HepG2 (cell line): Measurements from ENCODE around the gene FAAP100. TPM values are rescaled to one million over a fixed set of nuclear protein-coding genes. Genes with fewer than 3 reads are reported as not detected.

ENCODE experiments used
- ELF1 ChIP-seq: sonication (generic); formaldehyde crosslinking; IDR thresholded peaks from 2 replicates; pipeline ENCODE4 v1.4.0; 2020; ENCODE audit warnings: missing genetic modification reagents
- FOXA3 ChIP-seq: IDR thresholded peaks from 2 replicates; pipeline ENCODE4 v1.6.1; 2016; ENCODE audit warnings: missing genetic modification reagents, missing compliant biosample characterization
- HNRNPLL ChIP-seq: fragments of 200-400 bp; formaldehyde crosslinking; IDR thresholded peaks from 2 replicates; pipeline ENCODE4 v1.6.1; 2017; ENCODE audit warnings: mild to moderate bottlenecking, low read depth, low read length; ENCODE audit not compliant: poor library complexity, severe bottlenecking
- MBD4 ChIP-seq: IDR thresholded peaks from 2 replicates; pipeline ENCODE4 v1.6.1; 2012; ENCODE audit warnings: low read length, inconsistent platforms, borderline replicate concordance
- MYC ChIP-seq: sonication (generic); formaldehyde crosslinking; IDR thresholded peaks from 2 replicates; pipeline ENCODE4 v1.9.0; 2021; ENCODE audit warnings: missing genetic modification reagents, borderline replicate concordance
- REXO4 ChIP-seq: sonication (generic); formaldehyde crosslinking; IDR thresholded peaks from 2 replicates; pipeline ENCODE4 v1.8.0; 2022; ENCODE audit warnings: missing genetic modification reagents, mild to moderate bottlenecking, borderline replicate concordance
- RFX3 ChIP-seq: IDR thresholded peaks from 2 replicates; pipeline ENCODE4 v1.6.1; 2016; ENCODE audit warnings: missing biosample characterization, missing genetic modification reagents
- TBX3 ChIP-seq: fragments of 450-650 bp; IDR thresholded peaks from 2 replicates; pipeline ENCODE4 v1.6.1; 2017; ENCODE audit warnings: antibody characterized with exemption, mild to moderate bottlenecking, inconsistent platforms, borderline replicate concordance
- TOE1 ChIP-seq: sonication (generic); formaldehyde crosslinking; IDR thresholded peaks from 2 replicates; pipeline ENCODE4 v1.4.0; 2020; ENCODE audit warnings: mild to moderate bottlenecking, missing genetic modification reagents
- U2AF2 ChIP-seq: fragments of 200-400 bp; formaldehyde crosslinking; IDR thresholded peaks from 2 replicates; pipeline ENCODE4 v1.6.1; 2017; ENCODE audit warnings: low read depth, mild to moderate bottlenecking, low read length
- ZBTB21 ChIP-seq: sonication (generic); formaldehyde crosslinking; IDR thresholded peaks from 2 replicates; pipeline ENCODE4 v1.4.0; 2020; ENCODE audit warnings: missing genetic modification reagents
- ZFP36L2 ChIP-seq: sonication (generic); formaldehyde crosslinking; IDR thresholded peaks from 2 replicates; pipeline ENCODE4 v1.4.0; 2020; ENCODE audit warnings: missing genetic modification reagents
- ZNF235 ChIP-seq: sonication (generic); formaldehyde crosslinking; IDR thresholded peaks from 2 replicates; pipeline ENCODE4 v1.8.1; 2023; ENCODE audit warnings: mild to moderate bottlenecking, missing genetic modification reagents, borderline replicate concordance
- ZNF510 ChIP-seq: sonication (generic); formaldehyde crosslinking; IDR thresholded peaks from 2 replicates; pipeline ENCODE4 v1.4.0; 2020; ENCODE audit warnings: low read depth, mild to moderate bottlenecking, missing genetic modification reagents
- ZNF552 ChIP-seq: sonication (generic); formaldehyde crosslinking; IDR thresholded peaks from 2 replicates; pipeline ENCODE4 v1.9.0; 2022; ENCODE audit warnings: missing genetic modification reagents, mild to moderate bottlenecking, borderline replicate concordance
- polyA plus RNA-seq, 8 experiments: library from polyadenylated mRNA; depleted of rRNA in 3 of 8; stranded (reverse) in 7 of 8; unstranded in 1 of 8; fragments of >200 nt; fragmentation: Illumina TruSeq in 4 of 8; extraction: Trizol in 4 of 8; gene quantifications; 2 replicates each; pipeline versions ENCODE4 v1.2.1 to v1.2.3, GENCODE V29; 2011 to 2016; ENCODE audit warnings: low read depth in 4 of 8, missing spikeins in 1 of 8, mixed read lengths in 1 of 8; ENCODE audit not compliant: insufficient read depth in 1 of 8
- total RNA-seq, 5 experiments: library from RNA; depleted of rRNA; stranded (reverse); fragments of >200 nt; fragmentation: Illumina TruSeq; extraction: Trizol; gene quantifications; 2 replicates each; pipeline ENCODE4 v1.2.3, GENCODE V29; 2016; ENCODE audit warnings: low read depth in 1 of 5
- TF ChIP-seq, protein P1 (sequence below): sonication (generic); formaldehyde crosslinking; IDR thresholded peaks from 2 replicates; pipeline ENCODE4 v1.4.0; 2020; ENCODE audit warnings: missing genetic modification reagents, borderline replicate concordance
- TF ChIP-seq, protein P2 (sequence below): sonication (generic); formaldehyde crosslinking; IDR thresholded peaks from 2 replicates; pipeline ENCODE4 v1.9.0; 2021; ENCODE audit warnings: mild to moderate bottlenecking, missing genetic modification reagents
- TF ChIP-seq, protein P3 (sequence below): sonication (generic); formaldehyde crosslinking; IDR thresholded peaks from 2 replicates; pipeline ENCODE4 v1.8.1; 2022; ENCODE audit warnings: mild to moderate bottlenecking, missing genetic modification reagents
- TF ChIP-seq, protein P4 (sequence below): sonication (generic); formaldehyde crosslinking; IDR thresholded peaks from 2 replicates; pipeline ENCODE4 v1.4.0; 2020; ENCODE audit warnings: mild to moderate bottlenecking, missing genetic modification reagents

Gene FAAP100
- total and polyA plus RNA-seq, 2 of the 13 experiments (the other 11 are each of a cell fraction or from before 2014, with no cell fraction given): 7.6 to 20.8 TPM

DNA sequence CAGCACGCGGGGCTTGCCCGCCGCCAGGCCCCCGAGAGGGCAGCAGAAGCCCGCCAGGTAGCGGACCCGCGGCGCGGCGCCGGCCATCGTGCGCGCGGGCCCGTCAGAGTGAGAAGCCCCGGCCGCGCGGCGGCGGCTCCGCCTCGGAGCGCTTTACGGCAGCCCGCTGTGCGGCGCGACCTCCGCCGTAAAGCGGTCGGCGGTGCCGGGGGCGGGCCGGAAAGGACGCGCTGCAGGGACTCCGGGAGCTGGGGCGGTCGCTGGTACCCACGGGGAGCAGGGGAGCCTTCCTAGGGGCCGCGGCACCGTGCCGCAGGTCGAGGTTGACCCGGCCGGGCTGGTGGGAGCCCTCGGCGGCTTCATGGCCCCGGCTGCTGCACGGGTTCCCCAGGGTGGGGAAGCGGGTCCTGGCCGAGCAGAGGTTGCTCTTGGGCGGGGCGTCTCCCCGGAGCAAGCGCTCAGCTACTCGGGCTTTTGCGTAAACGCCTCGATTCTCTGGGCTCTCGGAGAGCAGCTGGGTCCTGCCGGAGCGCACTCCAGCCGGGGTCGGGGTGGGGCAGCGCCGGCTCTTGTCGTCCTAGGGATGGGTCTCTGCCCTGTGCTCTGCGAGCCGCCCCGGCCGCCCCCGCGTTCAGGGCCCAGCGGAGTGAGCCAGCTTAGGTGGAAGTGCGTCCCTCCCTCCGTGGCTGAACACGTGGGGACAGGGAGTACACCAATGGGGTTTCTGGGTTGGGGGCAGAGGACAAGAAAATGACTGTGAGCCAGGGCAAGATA is at the start of gene FAAP100 (continued):
- TF ChIP-seq U2AF2 (no peak), RFX3 (CRISPR knock-in tag) (no peak), MYC (CRISPR knock-in tag) (peak; percentile 80), ZNF235 (CRISPR knock-in tag) (peak; percentile 88), ZBTB21 (CRISPR knock-in tag) (no peak), ELF1 (CRISPR knock-in tag) (peak; percentile 31; the same call in 1 of the 2 replicates), ZNF510 (CRISPR knock-in tag) (peak; percentile 56; the same call in 1 of the 2 replicates), MBD4 (no peak), HNRNPLL (peak; percentile 99), ZNF552 (CRISPR knock-in tag) (peak; percentile 90; the same call in 1 of the 2 replicates), TOE1 (CRISPR knock-in tag) (no peak; the same call in 1 of the 2 replicates), FOXA3 (no peak; the same call in 1 of the 2 replicates), TBX3 (no peak), ZFP36L2 (CRISPR knock-in tag) (no peak), REXO4 (CRISPR knock-in tag) (peak; percentile 90; the same call in 1 of the 2 replicates)
- TF ChIP-seq, protein P1, sequence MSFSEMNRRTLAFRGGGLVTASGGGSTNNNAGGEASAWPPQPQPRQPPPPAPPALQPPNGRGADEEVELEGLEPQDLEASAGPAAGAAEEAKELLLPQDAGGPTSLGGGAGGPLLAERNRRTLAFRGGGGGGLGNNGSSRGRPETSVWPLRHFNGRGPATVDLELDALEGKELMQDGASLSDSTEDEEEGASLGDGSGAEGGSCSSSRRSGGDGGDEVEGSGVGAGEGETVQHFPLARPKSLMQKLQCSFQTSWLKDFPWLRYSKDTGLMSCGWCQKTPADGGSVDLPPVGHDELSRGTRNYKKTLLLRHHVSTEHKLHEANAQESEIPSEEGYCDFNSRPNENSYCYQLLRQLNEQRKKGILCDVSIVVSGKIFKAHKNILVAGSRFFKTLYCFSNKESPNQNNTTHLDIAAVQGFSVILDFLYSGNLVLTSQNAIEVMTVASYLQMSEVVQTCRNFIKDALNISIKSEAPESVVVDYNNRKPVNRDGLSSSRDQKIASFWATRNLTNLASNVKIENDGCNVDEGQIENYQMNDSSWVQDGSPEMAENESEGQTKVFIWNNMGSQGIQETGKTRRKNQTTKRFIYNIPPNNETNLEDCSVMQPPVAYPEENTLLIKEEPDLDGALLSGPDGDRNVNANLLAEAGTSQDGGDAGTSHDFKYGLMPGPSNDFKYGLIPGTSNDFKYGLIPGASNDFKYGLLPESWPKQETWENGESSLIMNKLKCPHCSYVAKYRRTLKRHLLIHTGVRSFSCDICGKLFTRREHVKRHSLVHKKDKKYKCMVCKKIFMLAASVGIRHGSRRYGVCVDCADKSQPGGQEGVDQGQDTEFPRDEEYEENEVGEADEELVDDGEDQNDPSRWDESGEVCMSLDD (CRISPR knock-in tag): no peak; the same call in 1 of the 2 replicates
- TF ChIP-seq, protein P2, sequence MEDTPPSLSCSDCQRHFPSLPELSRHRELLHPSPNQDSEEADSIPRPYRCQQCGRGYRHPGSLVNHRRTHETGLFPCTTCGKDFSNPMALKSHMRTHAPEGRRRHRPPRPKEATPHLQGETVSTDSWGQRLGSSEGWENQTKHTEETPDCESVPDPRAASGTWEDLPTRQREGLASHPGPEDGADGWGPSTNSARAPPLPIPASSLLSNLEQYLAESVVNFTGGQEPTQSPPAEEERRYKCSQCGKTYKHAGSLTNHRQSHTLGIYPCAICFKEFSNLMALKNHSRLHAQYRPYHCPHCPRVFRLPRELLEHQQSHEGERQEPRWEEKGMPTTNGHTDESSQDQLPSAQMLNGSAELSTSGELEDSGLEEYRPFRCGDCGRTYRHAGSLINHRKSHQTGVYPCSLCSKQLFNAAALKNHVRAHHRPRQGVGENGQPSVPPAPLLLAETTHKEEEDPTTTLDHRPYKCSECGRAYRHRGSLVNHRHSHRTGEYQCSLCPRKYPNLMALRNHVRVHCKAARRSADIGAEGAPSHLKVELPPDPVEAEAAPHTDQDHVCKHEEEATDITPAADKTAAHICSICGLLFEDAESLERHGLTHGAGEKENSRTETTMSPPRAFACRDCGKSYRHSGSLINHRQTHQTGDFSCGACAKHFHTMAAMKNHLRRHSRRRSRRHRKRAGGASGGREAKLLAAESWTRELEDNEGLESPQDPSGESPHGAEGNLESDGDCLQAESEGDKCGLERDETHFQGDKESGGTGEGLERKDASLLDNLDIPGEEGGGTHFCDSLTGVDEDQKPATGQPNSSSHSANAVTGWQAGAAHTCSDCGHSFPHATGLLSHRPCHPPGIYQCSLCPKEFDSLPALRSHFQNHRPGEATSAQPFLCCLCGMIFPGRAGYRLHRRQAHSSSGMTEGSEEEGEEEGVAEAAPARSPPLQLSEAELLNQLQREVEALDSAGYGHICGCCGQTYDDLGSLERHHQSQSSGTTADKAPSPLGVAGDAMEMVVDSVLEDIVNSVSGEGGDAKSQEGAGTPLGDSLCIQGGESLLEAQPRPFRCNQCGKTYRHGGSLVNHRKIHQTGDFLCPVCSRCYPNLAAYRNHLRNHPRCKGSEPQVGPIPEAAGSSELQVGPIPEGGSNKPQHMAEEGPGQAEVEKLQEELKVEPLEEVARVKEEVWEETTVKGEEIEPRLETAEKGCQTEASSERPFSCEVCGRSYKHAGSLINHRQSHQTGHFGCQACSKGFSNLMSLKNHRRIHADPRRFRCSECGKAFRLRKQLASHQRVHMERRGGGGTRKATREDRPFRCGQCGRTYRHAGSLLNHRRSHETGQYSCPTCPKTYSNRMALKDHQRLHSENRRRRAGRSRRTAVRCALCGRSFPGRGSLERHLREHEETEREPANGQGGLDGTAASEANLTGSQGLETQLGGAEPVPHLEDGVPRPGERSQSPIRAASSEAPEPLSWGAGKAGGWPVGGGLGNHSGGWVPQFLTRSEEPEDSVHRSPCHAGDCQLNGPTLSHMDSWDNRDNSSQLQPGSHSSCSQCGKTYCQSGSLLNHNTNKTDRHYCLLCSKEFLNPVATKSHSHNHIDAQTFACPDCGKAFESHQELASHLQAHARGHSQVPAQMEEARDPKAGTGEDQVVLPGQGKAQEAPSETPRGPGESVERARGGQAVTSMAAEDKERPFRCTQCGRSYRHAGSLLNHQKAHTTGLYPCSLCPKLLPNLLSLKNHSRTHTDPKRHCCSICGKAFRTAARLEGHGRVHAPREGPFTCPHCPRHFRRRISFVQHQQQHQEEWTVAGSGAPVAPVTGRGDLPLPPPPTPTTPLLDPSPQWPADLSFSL (CRISPR knock-in tag): no peak
- TF ChIP-seq, protein P3, sequence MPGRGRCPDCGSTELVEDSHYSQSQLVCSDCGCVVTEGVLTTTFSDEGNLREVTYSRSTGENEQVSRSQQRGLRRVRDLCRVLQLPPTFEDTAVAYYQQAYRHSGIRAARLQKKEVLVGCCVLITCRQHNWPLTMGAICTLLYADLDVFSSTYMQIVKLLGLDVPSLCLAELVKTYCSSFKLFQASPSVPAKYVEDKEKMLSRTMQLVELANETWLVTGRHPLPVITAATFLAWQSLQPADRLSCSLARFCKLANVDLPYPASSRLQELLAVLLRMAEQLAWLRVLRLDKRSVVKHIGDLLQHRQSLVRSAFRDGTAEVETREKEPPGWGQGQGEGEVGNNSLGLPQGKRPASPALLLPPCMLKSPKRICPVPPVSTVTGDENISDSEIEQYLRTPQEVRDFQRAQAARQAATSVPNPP (CRISPR knock-in tag): 0 out of 2 replicates have a peak, but pooled peaks have one; percentile 56
- TF ChIP-seq, protein P4, sequence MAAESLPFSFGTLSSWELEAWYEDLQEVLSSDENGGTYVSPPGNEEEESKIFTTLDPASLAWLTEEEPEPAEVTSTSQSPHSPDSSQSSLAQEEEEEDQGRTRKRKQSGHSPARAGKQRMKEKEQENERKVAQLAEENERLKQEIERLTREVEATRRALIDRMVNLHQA (CRISPR knock-in tag): no peak
